Fibroblast of lung (primary cell): ENCODE data around the gene AK4.

ENCODE experiments used
- CTCF ChIP-seq, 2 donors: IDR thresholded peaks in 1 of 2; conservative IDR thresholded peaks in 1 of 2; 1 replicate in 1 of 2; 2 replicates in 1 of 2; pipeline ENCODE4 v1.5.1; 2011 to 2012; ENCODE audit warnings: low read length in 2 of 2, control low read depth in 1 of 2, inconsistent platforms in 1 of 2, low read depth in 1 of 2, mild to moderate bottlenecking in 1 of 2
- EZH2 ChIP-seq: IDR thresholded peaks from 2 replicates; pipeline ENCODE4 v1.5.1; 2012; ENCODE audit warnings: low read length, control low read depth, mild to moderate bottlenecking; ENCODE audit errors: missing control alignments

DNA sequence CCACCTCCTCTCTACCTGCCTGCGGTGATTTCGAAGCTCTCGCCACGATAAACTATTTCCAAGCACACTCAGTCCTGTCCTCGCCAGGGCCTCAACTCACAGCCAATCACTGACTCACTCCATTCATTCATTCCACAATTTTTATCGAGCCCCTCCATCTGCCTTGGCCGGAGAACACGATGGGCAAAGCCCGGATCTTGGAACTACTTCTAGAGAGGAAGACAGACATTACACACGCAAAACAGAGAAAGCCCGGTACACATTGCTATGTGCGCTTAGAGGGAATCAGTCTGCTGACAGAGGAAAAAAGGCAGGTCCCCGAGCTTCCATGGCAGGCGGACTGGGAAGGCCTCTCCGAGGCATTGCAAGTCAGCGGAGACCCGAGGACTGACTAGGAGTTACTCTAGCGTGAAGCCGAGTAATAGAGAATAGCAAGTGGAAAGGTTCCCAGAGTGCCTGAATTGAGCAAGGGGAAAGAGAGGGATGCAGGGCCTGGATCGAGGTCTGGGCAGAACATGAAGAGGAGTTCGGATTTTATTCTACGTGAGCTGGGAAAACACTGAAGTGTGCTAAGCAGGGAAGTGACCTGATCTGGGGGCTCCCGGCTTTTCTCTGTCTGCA is 107.1 kb downstream of the AK4 start:
- TF ChIP-seq CTCF (conservative IDR thresholded peaks at IDR 0.05 in 1 of 2, IDR thresholded peaks at IDR 0.05 in 1 of 2; ENCODE audit: low read depth in 1 of 2, low read length in 2 of 2) (no peak), EZH2 (peak; percentile 50)
